ENCODE results near the gene TARM1. TPM values are rescaled to one million over a fixed set of nuclear protein-coding genes. Genes with fewer than 3 reads are reported as not detected.
"Not testable (repeated sequence)": the region's sequence is repeated elsewhere in the genome, so short reads cannot be mapped to it uniquely, and the experiment has no call there.

The TARM1 gene
- total RNA-seq, 1 donor from 2014 or later: not detected

DNA sequence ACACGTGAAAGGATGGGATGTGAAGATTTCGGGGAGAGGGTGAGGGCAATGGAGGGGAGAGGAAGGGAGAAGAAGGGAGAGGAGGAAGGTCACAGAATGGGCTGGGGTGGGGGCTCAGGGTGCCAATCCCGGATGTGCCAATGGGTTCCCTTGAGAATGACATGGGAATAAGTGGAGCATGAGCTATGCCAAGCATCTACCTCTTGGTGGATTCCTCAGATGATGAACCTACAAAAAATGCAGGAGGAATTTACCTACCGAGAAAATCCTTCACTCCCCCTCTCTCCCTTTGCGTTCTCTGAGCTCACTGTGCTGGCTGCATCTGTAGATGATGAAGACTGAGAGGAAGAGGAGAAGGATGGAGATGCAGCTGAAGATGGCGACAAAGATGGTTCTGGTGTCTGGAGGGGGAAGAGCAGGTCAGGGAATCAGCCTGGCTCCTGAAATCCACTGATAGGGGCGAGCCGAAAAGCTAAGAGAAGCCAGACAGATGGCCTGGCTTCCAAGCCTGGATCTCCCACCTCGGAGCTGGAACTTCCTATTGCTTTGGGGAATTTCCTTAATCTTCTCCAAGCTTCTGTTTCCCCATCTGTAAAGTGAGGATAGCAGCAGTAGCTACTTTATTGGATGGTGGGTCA is 39.1 kb downstream of the TARM1 start:
- TF ChIP-seq POLR2A (IDR thresholded peaks at IDR 0.05) (no peak), POLR2AphosphoS5 (IDR thresholded peaks at IDR 0.05; ENCODE audit: insufficient read depth in 1 of 2, low read depth in 1 of 2) (no peak), CTCF (IDR thresholded peaks at IDR 0.05) (no peak)
- Histone ChIP-seq H3K9me3 (no peaks in the 10 kb centered on the region), H3K4me3 (no peak overlapping the region), H3K36me3 (no peaks in the 10 kb centered on the region), H3K4me1 (no peaks in the 10 kb centered on the region), H3K27ac (no peak overlapping the region), H3K27me3 (no peaks in the 10 kb centered on the region)
- DNase-seq (ENCODE audit: extremely low spot score in 2 of 2): no peak
- intact Hi-C loops (cut with DNase I): no loop called here

- H3K4me1 ChIP-seq: no peaks in the 10 kb centered on the region
- no peaks in the 10 kb centered on the region for H3K9me3 ChIP-seq
- intact Hi-C loops (cut with DNase I): no loop called here
- DNase-seq (ENCODE audit: extremely low spot score in 2 of 2): no peak
- H3K27me3 ChIP-seq: no peaks in the 10 kb centered on the region
- TF ChIP-seq POLR2AphosphoS5 (IDR thresholded peaks at IDR 0.05; ENCODE audit: insufficient read depth in 1 of 2, low read depth in 1 of 2): no peak
- no peak for TF ChIP-seq CTCF (IDR thresholded peaks at IDR 0.05)
- no peak for TF ChIP-seq POLR2A (IDR thresholded peaks at IDR 0.05)
- H3K4me3 ChIP-seq: no peak overlapping the region
- H3K36me3 ChIP-seq: no peaks in the 10 kb centered on the region
- H3K27ac ChIP-seq: no peak overlapping the region
Observed at GRCh38 chr19:54040003-54040402, 41.2 kb downstream of the TARM1 start.

DNA sequence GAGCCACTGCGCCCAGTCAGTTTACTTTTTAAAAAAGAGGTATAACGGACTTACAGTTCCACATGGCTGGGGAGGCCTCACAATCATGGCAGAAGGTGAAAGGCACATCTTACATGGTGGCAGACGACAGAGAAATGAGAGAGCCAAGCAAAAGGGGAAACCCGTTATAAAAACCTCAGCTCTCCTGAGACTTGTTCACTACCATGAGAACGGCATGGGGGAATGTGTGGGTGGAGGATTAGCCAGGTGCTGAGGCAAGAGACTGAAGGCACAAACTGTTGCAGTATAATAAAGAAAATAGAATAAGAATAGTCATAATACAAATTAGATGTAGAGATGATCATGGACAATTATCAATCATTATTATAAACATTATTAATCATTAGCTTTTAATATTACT is 44.6 kb downstream of the TARM1 start:
- DNase-seq (ENCODE audit: extremely low spot score in 2 of 2); H3K27ac ChIP-seq; H3K4me1 ChIP-seq; H3K27me3 ChIP-seq; H3K4me3 ChIP-seq; H3K36me3 ChIP-seq; intact Hi-C loops (cut with DNase I); H3K9me3 ChIP-seq: not testable (repeated sequence)

GRCh38 chr19:54035215-54036178 is 45.7 kb downstream of the TARM1 start:
- DNase-seq (ENCODE audit: extremely low spot score in 2 of 2): no peak
- intact Hi-C loops (cut with DNase I): no loop called here
- Histone ChIP-seq H3K36me3 (no peaks in the 10 kb centered on the region), H3K4me1 (no peaks in the 10 kb centered on the region), H3K9me3 (no peaks in the 10 kb centered on the region), H3K27ac (no peak overlapping the region), H3K27me3 (no peaks in the 10 kb centered on the region), H3K4me3 (no peak overlapping the region)
- TF ChIP-seq CTCF (IDR thresholded peaks at IDR 0.05) (no peak), POLR2A (IDR thresholded peaks at IDR 0.05) (no peak), POLR2AphosphoS5 (IDR thresholded peaks at IDR 0.05; ENCODE audit: insufficient read depth in 1 of 2, low read depth in 1 of 2) (no peak)

DNA sequence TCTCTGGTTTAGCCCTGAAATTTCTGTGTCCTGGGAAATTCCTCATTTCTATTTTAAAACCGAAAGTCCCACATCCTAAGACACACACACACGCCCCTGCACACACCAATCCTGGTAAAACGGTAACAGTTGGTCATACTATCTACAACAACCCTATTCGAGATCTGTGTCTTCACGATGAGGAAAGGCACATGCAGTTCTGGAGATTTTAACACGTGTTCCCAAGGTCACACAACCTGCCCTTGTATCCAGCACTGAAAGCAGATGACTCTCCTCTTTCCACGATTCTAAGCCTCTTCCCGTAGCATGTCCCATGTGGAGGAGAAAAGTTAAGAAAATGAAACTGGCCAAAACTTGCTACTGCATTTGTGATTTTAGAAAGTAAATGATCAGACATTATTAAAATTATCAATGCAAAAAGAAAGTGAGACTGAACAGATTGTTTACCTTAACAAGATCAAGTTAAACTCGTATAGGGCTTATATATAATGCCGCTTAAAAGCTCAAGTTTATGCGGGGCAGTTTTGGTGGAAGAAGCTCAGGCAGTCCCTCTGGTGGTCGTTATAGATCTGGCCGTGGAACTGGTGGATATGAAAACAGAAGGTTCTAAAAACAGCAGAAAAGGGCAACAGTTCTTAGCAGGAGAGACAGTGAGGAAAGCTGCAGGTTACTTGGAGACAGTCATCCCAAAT is 50.1 kb downstream of the TARM1 start:
- TF ChIP-seq CTCF (IDR thresholded peaks at IDR 0.05): no peak
- TF ChIP-seq POLR2AphosphoS5 (IDR thresholded peaks at IDR 0.05; ENCODE audit: insufficient read depth in 1 of 2, low read depth in 1 of 2): no peak
- TF ChIP-seq POLR2A (IDR thresholded peaks at IDR 0.05): no peak
- no peaks in the 10 kb centered on the region for H3K9me3 ChIP-seq
- H3K27me3 ChIP-seq: no peaks in the 10 kb centered on the region
- no peak overlapping the region for H3K4me3 ChIP-seq
- no peaks in the 10 kb centered on the region for H3K4me1 ChIP-seq
- no peak for DNase-seq (ENCODE audit: extremely low spot score in 2 of 2)
- intact Hi-C loops (cut with DNase I): no loop called here
- no peak overlapping the region for H3K27ac ChIP-seq
- no peaks in the 10 kb centered on the region for H3K36me3 ChIP-seq

Data from vagina (tissue), 2 donors.